Hepatocyte (in vitro differentiated cells): ENCODE results near the gene ZNF670.

Experiments used
- EZH2 ChIP-seq: fragments of 200-600 bp; sonication (generic); IDR thresholded peaks from 2 replicates; pipeline ENCODE4 v1.6.1; 2016; ENCODE audit warnings: antibody characterized with exemption, mild to moderate bottlenecking, borderline replicate concordance
- EZH2phosphoT487 ChIP-seq: fragments of 200-600 bp; sonication (generic); IDR thresholded peaks from one replicate; pipeline ENCODE4 v1.6.1; 2018; ENCODE audit warnings: antibody characterized with exemption, mild to moderate bottlenecking, low read depth, moderate library complexity; ENCODE audit not compliant: unreplicated experiment, severe bottlenecking
- TF ChIP-seq, protein P1 (sequence below): fragments of 200-600 bp; sonication (generic); IDR thresholded peaks from 2 replicates; pipeline ENCODE4 v1.5.1; 2016; ENCODE audit warnings: antibody characterized with exemption, mild to moderate bottlenecking; ENCODE audit not compliant: poor library complexity

DNA sequence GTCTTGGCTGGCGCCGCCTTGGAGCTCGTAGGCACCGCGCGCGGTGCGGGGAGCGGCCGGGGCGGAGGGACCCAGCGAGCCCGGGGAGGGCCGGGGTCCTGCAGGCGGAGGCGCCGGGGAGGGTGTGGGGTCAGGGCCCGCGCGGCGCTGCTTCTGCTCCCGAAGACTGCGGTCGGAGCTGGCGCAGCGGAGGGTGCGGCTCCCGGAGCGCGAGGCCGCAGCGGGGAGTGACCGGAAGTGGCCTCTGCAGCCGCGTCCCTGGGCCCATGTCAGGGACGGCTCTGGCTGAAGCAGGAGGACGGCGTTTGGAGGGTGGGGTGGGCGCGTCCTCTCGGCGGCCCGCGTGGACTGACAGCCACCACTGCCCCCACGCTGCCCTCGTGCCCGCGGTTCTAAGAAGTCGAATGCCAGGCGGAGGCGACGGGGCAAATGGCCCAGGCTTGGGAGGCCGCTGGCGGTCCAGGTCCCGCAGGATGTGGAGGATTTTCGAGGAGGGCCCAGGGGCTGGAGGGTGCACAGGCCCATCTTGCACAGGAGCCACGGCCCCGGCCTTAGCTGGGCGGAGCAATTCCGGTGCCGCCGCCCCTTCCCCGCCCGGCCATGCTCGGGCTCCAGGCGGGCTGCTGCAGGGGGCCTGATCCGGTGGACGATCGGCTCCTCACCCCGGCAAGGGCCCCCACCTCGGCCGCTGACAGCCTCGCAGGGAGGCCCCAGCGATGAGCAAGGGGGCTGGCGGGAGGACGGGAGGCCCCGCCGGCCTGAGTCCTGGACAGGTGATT lies 33.3 kb upstream of the ZNF670 start:
- TF ChIP-seq, protein P1, sequence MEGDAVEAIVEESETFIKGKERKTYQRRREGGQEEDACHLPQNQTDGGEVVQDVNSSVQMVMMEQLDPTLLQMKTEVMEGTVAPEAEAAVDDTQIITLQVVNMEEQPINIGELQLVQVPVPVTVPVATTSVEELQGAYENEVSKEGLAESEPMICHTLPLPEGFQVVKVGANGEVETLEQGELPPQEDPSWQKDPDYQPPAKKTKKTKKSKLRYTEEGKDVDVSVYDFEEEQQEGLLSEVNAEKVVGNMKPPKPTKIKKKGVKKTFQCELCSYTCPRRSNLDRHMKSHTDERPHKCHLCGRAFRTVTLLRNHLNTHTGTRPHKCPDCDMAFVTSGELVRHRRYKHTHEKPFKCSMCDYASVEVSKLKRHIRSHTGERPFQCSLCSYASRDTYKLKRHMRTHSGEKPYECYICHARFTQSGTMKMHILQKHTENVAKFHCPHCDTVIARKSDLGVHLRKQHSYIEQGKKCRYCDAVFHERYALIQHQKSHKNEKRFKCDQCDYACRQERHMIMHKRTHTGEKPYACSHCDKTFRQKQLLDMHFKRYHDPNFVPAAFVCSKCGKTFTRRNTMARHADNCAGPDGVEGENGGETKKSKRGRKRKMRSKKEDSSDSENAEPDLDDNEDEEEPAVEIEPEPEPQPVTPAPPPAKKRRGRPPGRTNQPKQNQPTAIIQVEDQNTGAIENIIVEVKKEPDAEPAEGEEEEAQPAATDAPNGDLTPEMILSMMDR = no peak
- TF ChIP-seq EZH2phosphoT487 = no peak
- no peak for TF ChIP-seq EZH2
